PFSK-1 (cell line): ENCODE measurements around the gene HMCES.

Experiments
- FOXP2 ChIP-seq: optimal IDR thresholded peaks from 2 replicates; pipeline ENCODE3; 2011; ENCODE audit warnings: borderline replicate concordance, control low read depth, inconsistent platforms; ENCODE audit not compliant: insufficient read depth; ENCODE audit errors: extremely low read length, extremely low read depth
- POLR2AphosphoS5 ChIP-seq: IDR thresholded peaks from 2 replicates; pipeline ENCODE4 v1.6.1; 2012; ENCODE audit warnings: low read depth, mild to moderate bottlenecking, control low read depth, low read length, moderate library complexity
- SIN3A ChIP-seq: IDR thresholded peaks from 2 replicates; pipeline ENCODE4 v1.6.1; 2012; ENCODE audit warnings: mild to moderate bottlenecking, low read length, moderate library complexity, borderline replicate concordance; ENCODE audit not compliant: insufficient read depth
- TAF1 ChIP-seq: IDR thresholded peaks from 2 replicates; pipeline ENCODE4 v1.6.1; 2012; ENCODE audit warnings: low read length, control low read depth, borderline replicate concordance; ENCODE audit not compliant: insufficient read depth
- TF ChIP-seq, protein P1 (sequence below), 2 experiments: IDR thresholded peaks; 2 replicates each; pipeline versions ENCODE4 v1.6.1 to v1.8.0; 2011 to 2012; ENCODE audit warnings: low read depth in 2 of 2, low read length in 2 of 2, control low read depth in 1 of 2, inconsistent platforms in 1 of 2, mild to moderate bottlenecking in 1 of 2, moderate library complexity in 1 of 2; ENCODE audit not compliant: insufficient read depth in 1 of 2

DNA sequence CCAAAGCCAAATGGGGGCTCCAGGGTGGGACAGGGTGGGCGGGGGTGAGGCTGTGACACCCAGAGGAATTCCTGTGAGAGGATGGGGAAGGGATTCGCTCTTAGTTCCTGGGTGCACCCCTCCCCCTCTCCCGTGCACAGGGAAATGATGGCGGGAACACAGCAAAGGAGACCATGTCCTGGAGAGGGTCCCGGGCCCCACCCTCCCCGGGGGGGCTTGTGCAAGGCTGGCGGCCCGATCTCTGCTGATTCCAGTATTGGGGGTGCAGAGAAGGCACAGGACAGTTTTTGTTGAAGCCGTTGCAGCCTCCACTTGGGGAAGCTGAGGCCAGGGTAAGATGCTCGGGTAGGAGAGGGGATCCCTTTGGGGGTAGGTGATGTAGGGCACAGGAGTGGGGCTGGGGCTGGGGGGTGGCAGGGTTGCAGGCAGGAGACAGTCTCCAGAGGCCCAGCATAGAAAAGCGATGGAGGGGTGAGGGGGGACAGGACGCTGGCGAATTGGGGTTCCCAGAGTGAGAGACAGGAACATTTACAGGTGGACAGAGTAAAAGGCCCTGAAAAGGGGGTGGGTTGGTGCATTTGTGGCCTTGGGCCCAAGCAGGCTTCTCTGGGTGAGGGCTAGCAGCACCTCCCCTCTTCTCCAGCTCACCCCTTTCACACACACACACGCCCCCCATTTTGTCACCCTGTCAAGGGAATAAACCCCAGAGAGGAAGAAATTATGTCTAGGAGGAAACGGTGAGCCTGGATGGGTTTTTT is 38.5 kb downstream of the HMCES start:
- TF ChIP-seq, protein P1, sequence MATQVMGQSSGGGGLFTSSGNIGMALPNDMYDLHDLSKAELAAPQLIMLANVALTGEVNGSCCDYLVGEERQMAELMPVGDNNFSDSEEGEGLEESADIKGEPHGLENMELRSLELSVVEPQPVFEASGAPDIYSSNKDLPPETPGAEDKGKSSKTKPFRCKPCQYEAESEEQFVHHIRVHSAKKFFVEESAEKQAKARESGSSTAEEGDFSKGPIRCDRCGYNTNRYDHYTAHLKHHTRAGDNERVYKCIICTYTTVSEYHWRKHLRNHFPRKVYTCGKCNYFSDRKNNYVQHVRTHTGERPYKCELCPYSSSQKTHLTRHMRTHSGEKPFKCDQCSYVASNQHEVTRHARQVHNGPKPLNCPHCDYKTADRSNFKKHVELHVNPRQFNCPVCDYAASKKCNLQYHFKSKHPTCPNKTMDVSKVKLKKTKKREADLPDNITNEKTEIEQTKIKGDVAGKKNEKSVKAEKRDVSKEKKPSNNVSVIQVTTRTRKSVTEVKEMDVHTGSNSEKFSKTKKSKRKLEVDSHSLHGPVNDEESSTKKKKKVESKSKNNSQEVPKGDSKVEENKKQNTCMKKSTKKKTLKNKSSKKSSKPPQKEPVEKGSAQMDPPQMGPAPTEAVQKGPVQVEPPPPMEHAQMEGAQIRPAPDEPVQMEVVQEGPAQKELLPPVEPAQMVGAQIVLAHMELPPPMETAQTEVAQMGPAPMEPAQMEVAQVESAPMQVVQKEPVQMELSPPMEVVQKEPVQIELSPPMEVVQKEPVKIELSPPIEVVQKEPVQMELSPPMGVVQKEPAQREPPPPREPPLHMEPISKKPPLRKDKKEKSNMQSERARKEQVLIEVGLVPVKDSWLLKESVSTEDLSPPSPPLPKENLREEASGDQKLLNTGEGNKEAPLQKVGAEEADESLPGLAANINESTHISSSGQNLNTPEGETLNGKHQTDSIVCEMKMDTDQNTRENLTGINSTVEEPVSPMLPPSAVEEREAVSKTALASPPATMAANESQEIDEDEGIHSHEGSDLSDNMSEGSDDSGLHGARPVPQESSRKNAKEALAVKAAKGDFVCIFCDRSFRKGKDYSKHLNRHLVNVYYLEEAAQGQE (IDR thresholded peaks at IDR 0.05; ENCODE audit: insufficient read depth in 1 of 2, low read depth in 2 of 2, low read length in 2 of 2), result no peak
- no peak for TF ChIP-seq POLR2AphosphoS5
- no peak for TF ChIP-seq FOXP2
- no peak for TF ChIP-seq TAF1
- no peak for TF ChIP-seq SIN3A
